Smooth muscle cell (in vitro differentiated cells): Measurements from ENCODE around the gene ZBTB17. TPM values are rescaled to one million over a fixed set of nuclear protein-coding genes. Genes with fewer than 3 reads are reported as not detected.

Experiments
- DNase-seq: peaks from one replicate; lab custom pipeline; 2025; ENCODE audit not compliant: unreplicated experiment; lab: John Stamatoyannopoulos, UW
- H2AFZ ChIP-seq: fragments of 200-600 bp; sonication (generic); 2 replicates; pipeline ENCODE4 v1.6.0; 2016; ENCODE audit warnings: antibody characterized with exemption, low read depth, mild to moderate bottlenecking
- H3F3A ChIP-seq: fragments of 200-600 bp; sonication (generic); 2 replicates; pipeline ENCODE4 v1.6.0; 2017; ENCODE audit warnings: antibody characterized with exemption, low read depth
- H3K27ac ChIP-seq: fragments of 200-600 bp; sonication (generic); 2 replicates; pipeline ENCODE4 v1.5.1; 2016; ENCODE audit warnings: low read depth, mild to moderate bottlenecking
- H3K27me3 ChIP-seq: fragments of 200-600 bp; sonication (generic); 2 replicates; pipeline ENCODE4 v1.6.1; 2016; ENCODE audit warnings: low read depth, mild to moderate bottlenecking
- H3K36me3 ChIP-seq: fragments of 200-600 bp; sonication (generic); 2 replicates; pipeline ENCODE4 v1.5.1; 2016; ENCODE audit warnings: low read depth
- H3K4me1 ChIP-seq: fragments of 200-600 bp; sonication (generic); 2 replicates; pipeline ENCODE4 v1.5.1; 2016; ENCODE audit warnings: low read depth
- H3K4me2 ChIP-seq: fragments of 200-600 bp; sonication (generic); 2 replicates; pipeline ENCODE4 v1.6.0; 2016; ENCODE audit warnings: mild to moderate bottlenecking
- H3K4me3 ChIP-seq: fragments of 200-600 bp; sonication (generic); 2 replicates; pipeline ENCODE4 v1.5.1; 2016; ENCODE audit warnings: mild to moderate bottlenecking
- H3K79me2 ChIP-seq: fragments of 200-600 bp; sonication (generic); 2 replicates; pipeline ENCODE4 v1.6.0; 2016; ENCODE audit warnings: low read depth, mild to moderate bottlenecking
- H3K9ac ChIP-seq: fragments of 200-600 bp; sonication (generic); 2 replicates; pipeline ENCODE4 v1.6.0; 2016; ENCODE audit warnings: low read depth
- H3K9me3 ChIP-seq: fragments of 200-600 bp; sonication (generic); replicated peaks from 2 replicates; pipeline ENCODE4 v1.5.1; 2016; ENCODE audit warnings: low read depth
- H4K20me1 ChIP-seq: fragments of 200-600 bp; sonication (generic); 2 replicates; pipeline ENCODE4 v1.6.0; 2016; ENCODE audit warnings: low read depth
- CTCF ChIP-seq: fragments of 200-600 bp; sonication (generic); IDR thresholded peaks from 2 replicates; pipeline ENCODE4 v1.5.1; 2017; ENCODE audit warnings: borderline replicate concordance, mild to moderate bottlenecking, antibody characterized with exemption; ENCODE audit not compliant: insufficient read depth, poor library complexity, severe bottlenecking
- WGBS: methylation state at CpG from one replicate; pipeline ENCODE4 v1.1.7; 2016; ENCODE audit warnings: low lambda C conversion rate; 5-methylcytosine and 5-hydroxymethylcytosine counted together
- polyA plus RNA-seq: library from polyadenylated mRNA; unstranded; fragments of >200 nt; fragmentation: Nextera tagmentation; extraction: Ambion mirVana; gene quantifications from 2 replicates; pipeline ENCODE4 v1.2.1, GENCODE V29; 2016
- total RNA-seq: library from RNA; depleted of rRNA; stranded (reverse); fragments of >200 nt; gene quantifications from 2 replicates; pipeline ENCODE4 v1.2.3, GENCODE V29; 2014

ZBTB17 gene
- total and polyA plus RNA-seq, 2 experiments from 2014 or later: 29.4 to 42.5 TPM

DNA sequence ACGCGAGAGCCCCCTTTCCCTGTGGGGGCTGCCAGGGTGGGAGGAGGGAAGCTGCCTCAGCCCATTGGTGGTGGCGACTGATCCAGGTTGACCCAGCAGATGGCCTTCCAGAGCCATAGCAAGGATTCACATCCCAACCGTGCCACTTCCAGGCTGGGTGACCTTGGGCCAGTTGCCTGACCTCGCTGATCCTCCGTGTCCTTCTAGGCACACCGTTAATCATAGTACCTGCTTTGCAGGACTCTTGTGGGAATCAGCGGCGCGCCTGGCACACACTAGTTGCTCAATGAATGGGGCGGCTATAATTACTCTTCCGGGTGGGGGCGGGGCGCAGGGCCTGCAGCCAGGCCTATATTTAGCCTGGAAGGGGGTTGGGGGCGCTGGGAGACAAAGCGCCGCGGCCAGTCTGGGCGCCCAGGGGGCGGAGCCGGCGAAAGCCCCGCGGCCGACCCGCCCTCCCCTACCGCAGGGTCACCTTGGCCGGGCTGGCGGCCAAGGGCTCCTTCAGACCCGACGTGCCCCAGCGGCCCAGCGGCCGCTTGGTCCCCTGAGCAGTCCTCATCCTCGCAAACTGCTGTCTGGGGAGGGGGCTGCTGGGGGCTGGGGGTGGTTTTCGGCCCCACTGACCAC is 36.8 kb upstream of the ZBTB17 start:
- Histone ChIP-seq H3F3A (no peaks in the 10 kb centered on the region), H4K20me1 (no peaks in the 10 kb centered on the region), H2AFZ (no peak overlapping the region), H3K79me2 (no peaks in the 10 kb centered on the region), H3K27me3 (no peaks in the 10 kb centered on the region), H3K4me1 (peaks cover 6% of the 10 kb centered on the region), H3K27ac (peak overlapping the region; percentile 84), H3K9ac (peak overlapping the region; percentile 91), H3K4me2 (peak overlapping the region; percentile 91), H3K9me3 (no peaks in the 10 kb centered on the region), H3K36me3 (no peaks in the 10 kb centered on the region), H3K4me3 (peak overlapping the region; percentile 51)
- WGBS: 11% methylated on average over 14 of the region's 36 CpGs
- no peak for TF ChIP-seq CTCF
- peak; percentile 71 for DNase-seq

GRCh38 chr1:16011936-16012589 is 36.2 kb upstream of the ZBTB17 start:
- TF ChIP-seq CTCF: no peak
- H3K36me3 ChIP-seq: no peaks in the 10 kb centered on the region
- H3K79me2 ChIP-seq: no peaks in the 10 kb centered on the region
- H3F3A ChIP-seq: no peaks in the 10 kb centered on the region
- peaks cover 1% of the 10 kb centered on the region for H3K4me1 ChIP-seq
- no peak overlapping the region for H2AFZ ChIP-seq
- H3K4me2 ChIP-seq: peak overlapping the region; percentile 91
- no peak overlapping the region for H3K9ac ChIP-seq
- no peak for DNase-seq
- no peaks in the 10 kb centered on the region for H4K20me1 ChIP-seq
- H3K9me3 ChIP-seq: no peaks in the 10 kb centered on the region
- no peaks in the 10 kb centered on the region for H3K27me3 ChIP-seq
- 97% methylated on average over 11 of the region's 11 CpGs for WGBS
- peak overlapping the region; percentile 51 for H3K4me3 ChIP-seq
- peak overlapping the region; percentile 84 for H3K27ac ChIP-seq

DNA sequence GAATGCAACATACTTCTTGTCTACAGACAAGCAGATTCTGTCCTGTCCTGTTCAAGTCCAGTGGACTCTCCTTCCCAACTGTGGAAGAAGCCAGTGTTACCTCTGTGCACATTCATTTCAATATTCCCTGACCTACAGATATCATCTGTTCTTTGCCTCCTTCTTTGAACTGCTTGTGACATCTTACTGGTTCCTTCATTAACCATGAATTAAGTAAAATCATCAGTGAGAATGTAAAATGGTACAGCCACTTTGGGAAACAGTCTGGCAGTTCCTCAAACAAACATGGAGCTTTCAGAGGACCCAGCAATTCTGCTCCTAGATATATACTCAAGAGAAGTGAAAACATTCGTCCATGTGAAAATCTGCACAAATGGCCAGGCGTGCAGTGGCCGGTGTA is 34.9 kb upstream of the ZBTB17 start:
- Histone ChIP-seq H3K27me3 (no peaks in the 10 kb centered on the region), H3K36me3 (no peaks in the 10 kb centered on the region), H3K79me2 (no peaks in the 10 kb centered on the region), H3K27ac (no peak overlapping the region), H3K4me3 (no peak overlapping the region), H2AFZ (no peak overlapping the region), H3K4me2 (no peak overlapping the region), H3F3A (no peaks in the 10 kb centered on the region), H3K9ac (no peak overlapping the region), H3K9me3 (no peaks in the 10 kb centered on the region), H3K4me1 (no peaks in the 10 kb centered on the region), H4K20me1 (no peaks in the 10 kb centered on the region)
- no peak for TF ChIP-seq CTCF
- DNase-seq: no peak
- 98% methylated on average over 3 of the region's 3 CpGs for whole genome bisulfite sequencing
